H1 (cell line): ENCODE results near the gene GRIK4. TPM values are rescaled to one million over a fixed set of nuclear protein-coding genes. Genes with fewer than 3 reads are reported as not detected.

ENCODE experiments used
- CTCF ChIA-PET: fragments of 300-600 bp; sonication (Branson Sonifier 250); formaldehyde crosslinking; loops from one replicate; lab custom pipeline; 2021; ENCODE audit not compliant: partially characterized antibody; lab: Charles Lee
- POLR2A ChIA-PET: fragments of 300-600 bp; sonication (Branson Sonifier 250); formaldehyde crosslinking; loops from one replicate; lab custom pipeline; 2021; ENCODE audit warnings: inconsistent platforms; ENCODE audit not compliant: partially characterized antibody; lab: Charles Lee
- DNase-seq, 2 experiments: peaks; one replicate each; pipeline versions ENCODE4 v3.0.0 to v3.0.0-alpha.2; 2010 to 2022; ENCODE audit warnings: low spot score in 2 of 2, low read depth in 1 of 2, mixed read lengths in 1 of 2
- FAIRE-seq: peaks from 2 replicates; lab custom pipeline; 2011; peaks lifted over from hg19 to GRCh38; lab: Jason Lieb, UNC
- H2AFZ ChIP-seq: 2 replicates; pipeline ENCODE4 v1.8.1; 2012; ENCODE audit warnings: low read length, inconsistent platforms
- H2AK5ac ChIP-seq: 2 replicates; pipeline ENCODE4 v1.6.1; 2013; ENCODE audit warnings: low read depth, low read length
- H2BK120ac ChIP-seq: replicated peaks from 2 replicates; pipeline ENCODE3; 2013; ENCODE audit warnings: low read depth, low read length, inconsistent platforms
- H2BK12ac ChIP-seq: 2 replicates; pipeline ENCODE4 v1.6.1; 2013; ENCODE audit warnings: low read depth, low read length
- H2BK15ac ChIP-seq: 2 replicates; pipeline ENCODE4 v1.6.1; 2013; ENCODE audit warnings: low read length
- H2BK20ac ChIP-seq: 2 replicates; pipeline ENCODE4 v1.6.1; 2013; ENCODE audit warnings: low read length
- H2BK5ac ChIP-seq: 2 replicates; pipeline ENCODE4 v1.6.1; 2013; ENCODE audit warnings: low read depth, low read length
- H3K14ac ChIP-seq: 2 replicates; pipeline ENCODE4 v1.6.1; 2013; ENCODE audit warnings: inconsistent platforms; ENCODE audit not compliant: insufficient read length
- H3K18ac ChIP-seq: 2 replicates; pipeline ENCODE4 v1.6.1; 2013; ENCODE audit warnings: low read length; ENCODE audit errors: extremely low read depth
- H3K23ac ChIP-seq: 2 replicates; pipeline ENCODE4 v1.6.1; 2013; ENCODE audit warnings: inconsistent platforms; ENCODE audit not compliant: insufficient read length
- H3K23me2 ChIP-seq: 2 replicates; pipeline ENCODE4 v1.6.1; 2013; ENCODE audit warnings: low read depth, low read length
- H3K27ac ChIP-seq: 2 replicates; pipeline ENCODE4 v1.6.1; 2011; ENCODE audit warnings: low read depth, low read length, inconsistent platforms
- H3K27me3 ChIP-seq, 4 experiments: replicated peaks in 1 of 4; 1 replicate in 1 of 4; 2 replicates in 3 of 4; pipeline versions ENCODE4 v1.6.1 to v1.8.1; 2011 to 2013; ENCODE audit warnings: low read length in 3 of 4, mild to moderate bottlenecking in 3 of 4, inconsistent platforms in 2 of 4, mixed read lengths in 2 of 4, moderate library complexity in 1 of 4; ENCODE audit not compliant: control insufficient read depth in 3 of 4, insufficient read depth in 3 of 4; ENCODE audit errors: extremely low read depth in 1 of 4
- H3K36me3 ChIP-seq, 4 experiments: 2 replicates each; pipeline versions ENCODE4 v1.6.1 to v1.8.1; 2011 to 2013; ENCODE audit warnings: mild to moderate bottlenecking in 4 of 4, low read length in 3 of 4, moderate library complexity in 2 of 4, control low read depth in 1 of 4, inconsistent platforms in 1 of 4; ENCODE audit not compliant: insufficient read depth in 4 of 4, control insufficient read depth in 2 of 4
- H3K4ac ChIP-seq: replicated peaks from 2 replicates; pipeline ENCODE3; 2013; ENCODE audit warnings: low read length, low read depth, mixed read lengths, inconsistent platforms; ENCODE audit not compliant: insufficient read length
- H3K4me1 ChIP-seq, 4 experiments: replicated peaks in 1 of 4; 1 replicate in 1 of 4; 2 replicates in 3 of 4; pipeline versions ENCODE4 v1.6.1 to v1.8.1; 2011 to 2013; ENCODE audit warnings: low read length in 3 of 4, inconsistent platforms in 2 of 4, mixed read lengths in 1 of 4; ENCODE audit not compliant: insufficient read depth in 4 of 4, control insufficient read depth in 3 of 4
- H3K4me2 ChIP-seq, 2 experiments: 2 replicates each; pipeline versions ENCODE4 v1.6.1 to v1.8.1; 2011 to 2013; ENCODE audit warnings: low read depth in 2 of 2, low read length in 2 of 2, control low read depth in 1 of 2, inconsistent platforms in 1 of 2, mild to moderate bottlenecking in 1 of 2; ENCODE audit not compliant: insufficient read depth in 1 of 2
- H3K4me3 ChIP-seq, 4 experiments: fragments of 200-600, 300-600 bp in 1 of 4; sonication (generic), shearing (Covaris generic), sonication (Bioruptor Twin) in 1 of 4; 2 replicates each; pipeline versions ENCODE4 v1.5.1 to v1.8.1; 2011 to 2016; ENCODE audit warnings: low read length in 4 of 4, low read depth in 3 of 4, control low read depth in 2 of 4, inconsistent platforms in 2 of 4, mild to moderate bottlenecking in 2 of 4, mixed read lengths in 1 of 4, moderate library complexity in 1 of 4; ENCODE audit not compliant: insufficient read depth in 2 of 4; ENCODE audit errors: extremely low read depth in 1 of 4
- H3K56ac ChIP-seq: replicated peaks from 2 replicates; pipeline ENCODE3; 2013; ENCODE audit warnings: low read depth, mild to moderate bottlenecking, mixed read lengths, low read length, inconsistent platforms; ENCODE audit not compliant: insufficient read length
- H3K79me1 ChIP-seq: 2 replicates; pipeline ENCODE4 v1.6.1; 2013; ENCODE audit warnings: low read depth, low read length, control low read depth
- H3K79me2 ChIP-seq, 2 experiments: 2 replicates each; pipeline versions ENCODE4 v1.6.1 to v1.8.1; 2012 to 2013; ENCODE audit warnings: low read length in 2 of 2, mild to moderate bottlenecking in 2 of 2, inconsistent platforms in 1 of 2; ENCODE audit not compliant: insufficient read depth in 2 of 2, control insufficient read depth in 1 of 2
- H3K9ac ChIP-seq, 4 experiments: replicated peaks in 1 of 4; 1 replicate in 1 of 4; 2 replicates in 3 of 4; pipeline versions ENCODE4 v1.6.1 to v1.8.1; 2011 to 2013; ENCODE audit warnings: low read depth in 3 of 4, low read length in 3 of 4, control low read depth in 2 of 4, mild to moderate bottlenecking in 2 of 4, moderate library complexity in 2 of 4, inconsistent platforms in 1 of 4; ENCODE audit errors: extremely low read depth in 1 of 4
- H3K9me3 ChIP-seq, 2 experiments: 2 replicates each; pipeline versions ENCODE4 v1.6.1 to v1.8.1; 2012 to 2013; ENCODE audit warnings: mild to moderate bottlenecking in 2 of 2, moderate library complexity in 2 of 2, control low read depth in 1 of 2, inconsistent platforms in 1 of 2, low read depth in 1 of 2, low read length in 1 of 2, mixed read lengths in 1 of 2; ENCODE audit not compliant: insufficient read depth in 2 of 2
- H4K20me1 ChIP-seq, 2 experiments: replicated peaks in 1 of 2; 2 replicates each; pipeline versions ENCODE3 to v1.8.1; 2011 to 2013; ENCODE audit warnings: inconsistent platforms in 2 of 2, low read length in 2 of 2, mild to moderate bottlenecking in 1 of 2; ENCODE audit not compliant: insufficient read depth in 2 of 2, control insufficient read depth in 1 of 2
- H4K5ac ChIP-seq: 2 replicates; pipeline ENCODE4 v1.6.1; 2013; ENCODE audit warnings: low read length, low read depth, mixed read lengths, inconsistent platforms; ENCODE audit not compliant: insufficient read length
- H4K8ac ChIP-seq: 2 replicates; pipeline ENCODE4 v1.8.0; 2013; ENCODE audit warnings: mild to moderate bottlenecking, moderate library complexity, low read length, inconsistent platforms; ENCODE audit not compliant: insufficient read depth; ENCODE audit errors: extremely low read depth
- H4K91ac ChIP-seq: replicated peaks from 2 replicates; pipeline ENCODE3; 2013; ENCODE audit warnings: low read length, mixed read lengths, inconsistent platforms; ENCODE audit not compliant: insufficient read length
- CTBP2 ChIP-seq: IDR thresholded peaks from 2 replicates; pipeline ENCODE4 v1.7.0; 2011; ENCODE audit warnings: borderline replicate concordance, mild to moderate bottlenecking, moderate library complexity, mixed read lengths, low read length; ENCODE audit not compliant: insufficient read depth, insufficient read length
- WGBS, 2 experiments: shearing (Covaris generic) in 1 of 2; methylation state at CpG; one replicate each; pipeline versions ENCODE4 v1.1.6 to v1.1.7; 2013 to 2015; ENCODE audit warnings: low lambda C conversion rate in 2 of 2, mixed read lengths in 2 of 2, inconsistent platforms in 1 of 2, low coverage in 1 of 2, missing lambda C conversion rate in 1 of 2; ENCODE audit not compliant: insufficient replicate concordance in 2 of 2, insufficient coverage in 1 of 2, insufficient read length in 1 of 2; ENCODE audit errors: extremely low coverage in 1 of 2, missing lambda C conversion rate in 1 of 2; 5-methylcytosine and 5-hydroxymethylcytosine counted together
- polyA plus RNA-seq, 7 experiments: library from polyadenylated mRNA; depleted of rRNA in 3 of 7; stranded (reverse) in 5 of 7; unstranded in 2 of 7; fragments of >200 nt in 5 of 7; fragments of 200-250 nt in 2 of 7; gene quantifications; 1 replicate in 5 of 7; 2 replicates in 1 of 7; 4 replicates in 1 of 7; pipeline versions ENCODE4 v1.2.1 to v1.2.3, GENCODE V29; 2011 to 2013; ENCODE audit warnings: missing spikeins in 2 of 7, mixed read lengths in 2 of 7
- total RNA-seq: library from RNA; stranded (reverse); fragmentation: NEBNext Ultra II Directional; extraction: Animal tissue kit (Norgen Biotek cat#: 25700); gene quantifications from 2 replicates; pipeline ENCODE4 v1.2.1, GENCODE V29; 2021

Gene GRIK4
- total and polyA plus RNA-seq, 2 of the 8 experiments (the other 6 are each of a cell fraction or from before 2014, with no cell fraction given) = 1.2 to 2.9 TPM

DNA sequence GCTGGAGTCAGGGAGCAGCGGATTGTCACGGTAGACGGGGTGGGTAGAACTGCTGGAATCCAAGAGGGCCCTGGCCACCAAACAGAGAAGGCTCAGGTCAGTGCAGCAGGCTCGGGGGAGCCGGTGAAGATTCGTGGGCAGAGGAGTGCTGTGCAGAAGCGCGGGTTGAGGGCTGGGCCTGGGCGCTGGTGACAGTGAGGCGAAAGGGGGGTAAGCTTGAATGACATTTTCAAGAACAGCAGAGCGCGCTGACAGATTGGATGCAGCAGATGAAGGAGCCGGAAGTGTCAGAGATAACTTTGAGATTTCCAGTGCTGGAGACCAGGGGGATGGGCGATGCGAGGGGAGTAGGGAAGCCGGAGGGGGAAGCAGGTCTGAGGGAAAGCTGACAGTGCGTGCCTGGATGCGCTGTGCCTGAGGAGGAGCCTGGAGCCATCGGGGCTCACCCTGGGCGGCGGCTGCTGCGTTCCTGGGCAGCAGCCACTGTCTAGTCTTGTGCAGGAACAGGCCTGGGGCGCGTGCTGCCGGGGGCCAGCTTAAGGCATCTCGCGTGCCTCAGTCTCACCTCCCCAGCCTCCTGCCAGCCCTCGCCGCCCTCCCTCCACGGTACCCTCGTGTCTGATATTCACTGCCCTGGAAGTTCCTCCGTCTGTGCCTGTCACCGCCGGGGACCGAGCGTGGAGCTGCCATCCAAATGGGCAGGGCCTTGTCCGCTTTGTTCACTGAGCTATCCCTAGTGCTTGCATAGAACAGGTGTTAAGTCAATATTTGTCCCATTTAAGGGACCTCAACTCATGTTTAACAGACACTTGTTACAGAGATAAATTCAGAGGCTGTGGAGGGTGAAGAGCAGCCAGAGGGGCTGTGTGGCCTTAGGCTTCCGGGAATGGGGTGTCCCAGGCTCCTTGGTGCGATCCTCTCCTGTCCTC is 5.2 kb downstream of the GRIK4 start:
- Histone ChIP-seq H2BK12ac (peak overlapping the region; percentile 65; the same call in 1 of the 2 replicates), H3K56ac (no peak overlapping the region), H3K18ac (no peak overlapping the region; the same call in 1 of the 2 replicates), H4K8ac (peak overlapping the region; percentile 35; the same call in 1 of the 2 replicates), H3K79me2 (no peaks in the 10 kb centered on the region), H3K4me3 (no peak overlapping the region), H3K4ac (peak overlapping the region; percentile 27), H2AFZ (no peak overlapping the region), H4K91ac (peak overlapping the region; percentile 76), H3K23me2 (peaks cover 5% of the 10 kb centered on the region; the same call in 1 of the 2 replicates), H3K27me3 (peaks cover 0 to 22% (median 12%) of the 10 kb centered on the region in 4 experiments; a peak in 5 of 7 replicates), H3K9me3 (no peaks in the 10 kb centered on the region), H2BK15ac (no peak overlapping the region; the same call in 1 of the 2 replicates), H3K4me2 (peak overlapping the region in 1 of 2 experiments; percentile 9; a peak in 2 of 4 replicates), H4K5ac (no peak overlapping the region), H2AK5ac (no peak overlapping the region), H3K4me1 (peaks cover 0 to 20% (median 9%) of the 10 kb centered on the region in 4 experiments; a peak in 5 of 7 replicates), H4K20me1 (peaks cover 0 to 4% of the 10 kb centered on the region in 2 experiments), H3K23ac (no peak overlapping the region), H3K79me1 (no peaks in the 10 kb centered on the region), H3K36me3 (no peaks in the 10 kb centered on the region), H3K14ac (no peak overlapping the region), H2BK5ac (0 out of 2 replicates have a peak overlapping the region, but pooled peaks have one; percentile 49), H3K9ac (no peak overlapping the region), H2BK20ac (no peak overlapping the region), H2BK120ac (no peak overlapping the region), H3K27ac (no peak overlapping the region)
- FAIRE-seq = no peak
- no peak for TF ChIP-seq CTBP2
- 82% methylated on average over 39 of the region's 39 CpGs; no CpG with 5 or more reads in 1 of the 2 experiments for WGBS, 2 experiments
- no peak for DNase-seq
- ChIA-PET CTCF (interaction anchor here (0.6 to 2.9 kb wide), 18 partner anchors 9 to 415 kb away, joined by 3 to 13 read pairs (median 4); no protein-coding TSS in a partner anchor), POLR2A (interaction anchor here (1.3 to 2.2 kb wide), 2 partner anchors 11 to 48 kb away, joined by 3 to 10 read pairs; no protein-coding TSS in a partner anchor)
